HepG2 (cell line): ENCODE measurements around the gene EML2. TPM values are rescaled to one million over a fixed set of nuclear protein-coding genes. Genes with fewer than 3 reads are reported as not detected.

Experiments
- ATAC-seq: fragments of 200-7000 bp; cut with Tn5 transposase; 3 replicates; pipeline ENCODE4 v1.9.1; 2020; ENCODE audit warnings: mild to moderate bottlenecking, moderate library complexity
- BruUV-seq: library from RNA; stranded (reverse); fragments of 400-500 nt; replicated peaks from 2 replicates; lab custom pipeline; 2021; lab: Mats Ljungman, UMichigan
- CTCF ChIA-PET: fragments of 300-600 bp; formaldehyde crosslinking; extraction: SDS; loops from one replicate; lab custom pipeline; 2021; ENCODE audit warnings: low total read pairs, inconsistent platforms, low intra/inter-chr PET ratio; lab: Yijun Ruan, JAX
- POLR2A ChIA-PET: fragments of 350-600 bp; sonication (Branson Sonifier 250); formaldehyde crosslinking; loops from one replicate; lab custom pipeline; 2020; ENCODE audit warnings: antibody characterized with exemption, inconsistent platforms; lab: Yijun Ruan, JAX
- DNase-seq: peaks from one replicate; pipeline ENCODE4 v3.0.0-alpha.2; 2015; ENCODE audit warnings: low spot score
- FAIRE-seq: peaks from 3 replicates; lab custom pipeline; 2011; peaks lifted over from hg19 to GRCh38; lab: Jason Lieb, UNC
- H2AFZ ChIP-seq: one replicate; pipeline ENCODE4 v1.6.1; 2011; ENCODE audit warnings: low read length, inconsistent platforms
- H3K27ac ChIP-seq: fragments of 300-600 bp; 3 replicates; pipeline ENCODE4 v1.8.0; 2011; ENCODE audit warnings: mixed run types, mild to moderate bottlenecking, mixed read lengths, low read length, inconsistent platforms; ENCODE audit not compliant: insufficient read depth; ENCODE audit errors: extremely low read length
- H3K27me3 ChIP-seq, 2 experiments: fragments of 200-600 bp in 1 of 2; 2 replicates in 1 of 2; 3 replicates in 1 of 2; pipeline versions ENCODE4 v1.6.0 to v1.8.0; 2011; ENCODE audit warnings: low read length in 2 of 2, mild to moderate bottlenecking in 2 of 2, moderate library complexity in 2 of 2, inconsistent platforms in 1 of 2; ENCODE audit not compliant: insufficient read depth in 2 of 2, control insufficient read depth in 1 of 2
- H3K36me3 ChIP-seq, 2 experiments: fragments of 200-600 bp in 1 of 2; replicated peaks in 1 of 2; 2 replicates in 1 of 2; 3 replicates in 1 of 2; pipeline versions ENCODE4 v1.5.1 to v1.8.0; 2011; ENCODE audit warnings: low read length in 2 of 2, inconsistent platforms in 1 of 2; ENCODE audit not compliant: insufficient read depth in 2 of 2, control insufficient read depth in 1 of 2
- H3K4me1 ChIP-seq: 2 replicates; pipeline ENCODE4 v1.5.1; 2012; ENCODE audit warnings: low read length, inconsistent platforms; ENCODE audit not compliant: insufficient read depth
- H3K4me2 ChIP-seq: 2 replicates; pipeline ENCODE4 v1.6.0; 2011; ENCODE audit warnings: low read depth, low read length, inconsistent platforms
- H3K4me3 ChIP-seq, 3 experiments: fragments of 200-600 bp in 1 of 3; sonication (generic), shearing (Covaris generic) in 1 of 3; replicated peaks in 1 of 3; 2 replicates each; pipeline ENCODE4 v1.5.1; 2011 to 2016; ENCODE audit warnings: low read length in 3 of 3, inconsistent platforms in 2 of 3, low read depth in 2 of 3, mild to moderate bottlenecking in 2 of 3, control low read depth in 1 of 3, mixed read lengths in 1 of 3; ENCODE audit not compliant: insufficient read depth in 1 of 3
- H3K79me2 ChIP-seq: one replicate; pipeline ENCODE4 v1.6.1; 2011; ENCODE audit warnings: low read length, inconsistent platforms; ENCODE audit not compliant: insufficient read depth
- H3K9ac ChIP-seq: 2 replicates; pipeline ENCODE4 v1.6.0; 2011; ENCODE audit warnings: mild to moderate bottlenecking, low read depth, low read length, inconsistent platforms; ENCODE audit not compliant: insufficient read depth
- H3K9me3 ChIP-seq: 2 replicates; pipeline ENCODE4 v1.5.1; 2012; ENCODE audit warnings: mild to moderate bottlenecking, low read length
- H4K20me1 ChIP-seq: 2 replicates; pipeline ENCODE4 v1.6.0; 2011; ENCODE audit warnings: inconsistent platforms, mild to moderate bottlenecking, low read length, moderate library complexity; ENCODE audit not compliant: insufficient read depth
- GFI1 ChIP-seq: sonication (generic); formaldehyde crosslinking; IDR thresholded peaks from 2 replicates; pipeline ENCODE4 v1.5.0; 2020; ENCODE audit warnings: missing genetic modification reagents, mild to moderate bottlenecking, borderline replicate concordance
- MAZ ChIP-seq, 2 experiments: sonication (generic) in 1 of 2; formaldehyde crosslinking in 1 of 2; IDR thresholded peaks; 2 replicates each; pipeline versions ENCODE4 v1.5.0 to v1.6.1; 2012 to 2020; ENCODE audit warnings: low read depth in 2 of 2, mild to moderate bottlenecking in 2 of 2, borderline replicate concordance in 1 of 2, improper control_type of control experiment in 1 of 2, low read length in 1 of 2, missing genetic modification reagents in 1 of 2, moderate library complexity in 1 of 2
- MXI1 ChIP-seq: IDR thresholded peaks from 3 replicates; pipeline ENCODE4 v1.6.1; 2012; ENCODE audit warnings: low read depth, low read length, inconsistent platforms, borderline replicate concordance
- RFXAP ChIP-seq: sonication (generic); formaldehyde crosslinking; IDR thresholded peaks from 2 replicates; pipeline ENCODE4 v1.4.0; 2020; ENCODE audit warnings: missing genetic modification reagents, borderline replicate concordance
- SRY ChIP-seq: sonication (generic); formaldehyde crosslinking; IDR thresholded peaks from 2 replicates; pipeline ENCODE4 v1.8.0; 2022; ENCODE audit warnings: mild to moderate bottlenecking, missing genetic modification reagents
- THAP9 ChIP-seq: sonication (generic); formaldehyde crosslinking; IDR thresholded peaks from 2 replicates; pipeline ENCODE4; 2020; ENCODE audit warnings: missing genetic modification reagents, mild to moderate bottlenecking, borderline replicate concordance
- U2AF1 ChIP-seq: fragments of 200-400 bp; formaldehyde crosslinking; optimal IDR thresholded peaks from 2 replicates; pipeline ENCODE3; 2017; ENCODE audit warnings: mild to moderate bottlenecking, low read depth, low read length
- ZKSCAN8 ChIP-seq: IDR thresholded peaks from 2 replicates; pipeline ENCODE4 v1.6.1; 2016; ENCODE audit warnings: borderline replicate concordance, missing genetic modification reagents, missing compliant biosample characterization
- ZMYM3 ChIP-seq: sonication (generic); formaldehyde crosslinking; IDR thresholded peaks from 2 replicates; pipeline ENCODE4 v1.5.1; 2020; ENCODE audit warnings: mild to moderate bottlenecking, missing genetic modification reagents
- ZNF20 ChIP-seq: sonication (generic); formaldehyde crosslinking; IDR thresholded peaks from 2 replicates; pipeline ENCODE4 v1.4.0; 2020; ENCODE audit warnings: mild to moderate bottlenecking, moderate library complexity, missing genetic modification reagents
- WGBS: methylation state at CpG from one replicate; pipeline ENCODE4 v1.1.6; 2017; ENCODE audit warnings: low lambda C conversion rate; 5-methylcytosine and 5-hydroxymethylcytosine counted together
- in situ Hi-C: cut with HindIII; loops from 2 replicates; pipeline ENCODE4 v1.10.0; 2017; ENCODE audit warnings: low pct_unique_long_range_greater_than_20kb; ENCODE audit not compliant: extremely low pct_ligation_motif_present
- intact Hi-C: fragments of 100-400 bp; cut with micrococcal nuclease; formaldehyde crosslinking; loops from one replicate; pipeline ENCODE4 v1.10.0; 2022; ENCODE audit not compliant: unreplicated experiment
- polyA plus RNA-seq, 8 experiments: library from polyadenylated mRNA; depleted of rRNA in 3 of 8; stranded (reverse) in 7 of 8; unstranded in 1 of 8; fragments of >200 nt; fragmentation: Illumina TruSeq in 4 of 8; extraction: Trizol in 4 of 8; gene quantifications; 2 replicates each; pipeline versions ENCODE4 v1.2.1 to v1.2.3, GENCODE V29; 2011 to 2016; ENCODE audit warnings: low read depth in 4 of 8, missing spikeins in 1 of 8, mixed read lengths in 1 of 8; ENCODE audit not compliant: insufficient read depth in 1 of 8
- total RNA-seq, 5 experiments: library from RNA; depleted of rRNA; stranded (reverse); fragments of >200 nt; fragmentation: Illumina TruSeq; extraction: Trizol; gene quantifications; 2 replicates each; pipeline ENCODE4 v1.2.3, GENCODE V29; 2016; ENCODE audit warnings: low read depth in 1 of 5

EML2 gene
- total and polyA plus RNA-seq, 2 of the 13 experiments (the other 11 are each of a cell fraction or from before 2014, with no cell fraction given) = 7.3 to 12.9 TPM

DNA sequence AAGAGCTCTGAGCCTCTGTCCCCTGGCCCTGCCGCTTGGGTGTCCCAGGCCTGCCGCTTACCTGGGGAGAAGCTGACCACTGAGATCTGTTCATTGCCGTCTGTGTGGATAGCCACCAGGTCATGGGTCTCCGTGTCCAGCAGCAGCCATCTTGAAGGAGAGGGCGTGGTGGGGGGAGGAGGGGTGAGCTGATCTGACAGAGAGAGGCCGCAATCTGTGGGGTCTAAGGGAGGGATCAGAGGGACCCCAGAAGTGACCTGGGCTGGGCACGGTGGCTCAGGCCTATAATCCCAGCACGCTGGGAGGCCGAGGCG is 22.5 kb downstream of the EML2 start:
- Histone ChIP-seq H4K20me1 (no peaks in the 10 kb centered on the region), H3K9me3 (no peaks in the 10 kb centered on the region), H3K79me2 (no peaks in the 10 kb centered on the region), H3K36me3 (peaks cover 5 to 8% of the 10 kb centered on the region in 2 experiments; a peak in 2 of 5 replicates), H3K27me3 (no peaks in the 10 kb centered on the region), H3K27ac (no peak overlapping the region), H3K4me2 (no peak overlapping the region), H3K4me1 (0 out of 2 replicates have a peak, but pooled peaks cover 8% of the 10 kb centered on the region), H3K4me3 (no peak overlapping the region), H2AFZ (no peak overlapping the region), H3K9ac (no peak overlapping the region)
- no peak for FAIRE-seq
- no TSS peak for BruUV-seq
- 98% methylated on average over 10 of the region's 10 CpGs for WGBS
- CTCF ChIA-PET = no interaction called here
- no peak for ATAC-seq
- intact Hi-C loops = no loop called here
- in situ Hi-C loops = no loop called here
- no peak for TF ChIP-seq GFI1 (CRISPR knock-in tag)
- no peak for TF ChIP-seq THAP9
- TF ChIP-seq ZNF20 (CRISPR knock-in tag) = no peak
- TF ChIP-seq SRY (CRISPR knock-in tag) = no peak
- TF ChIP-seq U2AF1 = no peak
- no peak for TF ChIP-seq ZKSCAN8
- no peak for TF ChIP-seq RFXAP (CRISPR knock-in tag)
- TF ChIP-seq MAZ (IDR thresholded peaks at IDR 0.05; ENCODE audit: borderline replicate concordance, low read depth, low read length) = no peak
- no peak for TF ChIP-seq MAZ (CRISPR knock-in tag; IDR thresholded peaks at IDR 0.05; ENCODE audit: low read depth)
- TF ChIP-seq MXI1 = no peak
- no peak for TF ChIP-seq ZMYM3 (CRISPR knock-in tag)
- DNase-seq = no peak
- POLR2A ChIA-PET = no interaction called here
